A673 (cell line): ENCODE measurements around the gene SUDS3. TPM values are rescaled to one million over a fixed set of nuclear protein-coding genes. Genes with fewer than 3 reads are reported as not detected.

Experiments used
- BruUV-seq: library from RNA; stranded (reverse); fragments of 400-500 nt; replicated peaks from 2 replicates; lab custom pipeline; 2021; lab: Mats Ljungman, UMichigan
- CTCF ChIA-PET: fragments of 300-600 bp; sonication (Branson Sonifier 250); formaldehyde crosslinking; loops from one replicate; lab custom pipeline; 2022; ENCODE audit warnings: antibody characterized with exemption; lab: Charles Lee
- POLR2A ChIA-PET: fragments of 300-600 bp; sonication (Branson Sonifier 250); formaldehyde crosslinking; loops from one replicate; lab custom pipeline; 2022; ENCODE audit warnings: antibody characterized with exemption; ENCODE audit not compliant: low non-redundant PET; lab: Charles Lee
- DNase-seq: peaks from one replicate; pipeline ENCODE4 v3.0.0-alpha.2; 2015; ENCODE audit warnings: low spot score
- H3K27ac ChIP-seq: fragments of 200-600 bp; sonication (generic); 2 replicates; pipeline ENCODE4 v1.5.1; 2016; ENCODE audit warnings: mixed run types, low read depth, mild to moderate bottlenecking, mixed read lengths, antibody characterized with exemption, low read length; ENCODE audit not compliant: poor library complexity, severe bottlenecking
- H3K27me3 ChIP-seq: fragments of 200-600 bp; sonication (generic); replicated peaks from 2 replicates; pipeline ENCODE4 v1.6.1; 2017; ENCODE audit warnings: mixed run types, low read depth, mild to moderate bottlenecking, mixed read lengths, antibody characterized with exemption, low read length; ENCODE audit not compliant: insufficient read depth, poor library complexity
- H3K36me3 ChIP-seq: fragments of 200-600 bp; sonication (generic); 2 replicates; pipeline ENCODE4 v1.6.1; 2016; ENCODE audit warnings: mixed run types, mild to moderate bottlenecking, mixed read lengths, antibody characterized with exemption, low read length; ENCODE audit not compliant: insufficient read depth, poor library complexity, severe bottlenecking
- H3K4me1 ChIP-seq: fragments of 200-600 bp; sonication (generic); 2 replicates; pipeline ENCODE4 v1.6.1; 2017; ENCODE audit warnings: mixed run types, mild to moderate bottlenecking, mixed read lengths, antibody characterized with exemption, low read length; ENCODE audit not compliant: insufficient read depth, poor library complexity, severe bottlenecking
- H3K4me3 ChIP-seq: fragments of 200-600 bp; sonication (generic); 2 replicates; pipeline ENCODE4 v1.5.1; 2016; ENCODE audit warnings: low read depth, mixed run types, mild to moderate bottlenecking, mixed read lengths, low read length; ENCODE audit not compliant: poor library complexity, severe bottlenecking
- H3K9me3 ChIP-seq: fragments of 200-600 bp; sonication (generic); 2 replicates; pipeline ENCODE4 v1.6.1; 2016; ENCODE audit warnings: mixed run types, low read depth, mild to moderate bottlenecking, mixed read lengths, antibody characterized with exemption, low read length; ENCODE audit not compliant: poor library complexity, severe bottlenecking
- EZH2 ChIP-seq: fragments of 200-600 bp; sonication (generic); IDR thresholded peaks from 2 replicates; pipeline ENCODE4 v1.6.1; 2017; ENCODE audit warnings: borderline replicate concordance, low read depth, mild to moderate bottlenecking, mixed read lengths, antibody characterized with exemption, low read length; ENCODE audit not compliant: poor library complexity, severe bottlenecking
- intact Hi-C: fragments of 100-400 bp; cut with micrococcal nuclease; formaldehyde crosslinking; loops from one replicate; pipeline ENCODE4 v1.10.0; 2022; ENCODE audit not compliant: unreplicated experiment
- total RNA-seq: library from RNA; stranded (reverse); gene quantifications from 2 replicates; pipeline ENCODE4 v1.2.3, GENCODE V29; 2021
- TF ChIP-seq, protein P1 (sequence below): fragments of 300-800, 200-600 bp; sonication (generic); conservative IDR thresholded peaks from 2 replicates; pipeline ENCODE4 v1.5.1; 2017; ENCODE audit warnings: low read depth, mild to moderate bottlenecking, antibody characterized with exemption, low read length, moderate library complexity, mixed read lengths

SUDS3 gene
- total RNA-seq, 1 experiment from 2014 or later = 50.0 TPM

DNA sequence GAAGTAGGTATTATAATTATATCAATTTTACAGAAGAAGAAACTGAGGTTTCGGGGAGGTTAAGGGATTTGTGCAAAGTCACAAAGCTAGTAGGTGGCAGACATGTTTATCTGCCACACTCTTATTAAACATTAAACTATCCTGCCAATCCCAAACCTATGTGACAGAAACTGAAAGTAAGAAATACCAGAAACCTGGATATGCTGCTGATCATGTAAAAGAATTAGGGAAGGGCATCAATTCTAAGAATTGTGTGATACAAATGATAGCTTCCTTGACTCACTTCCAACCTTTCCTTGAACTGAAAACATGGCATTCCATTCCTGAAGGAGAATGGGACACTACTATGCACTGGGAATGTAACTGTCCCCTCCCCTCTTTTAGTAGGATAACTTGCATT, 20.5 kb upstream of the SUDS3 start:
- Histone ChIP-seq H3K36me3 (peaks cover 10% of the 10 kb centered on the region), H3K9me3 (peaks cover 14% of the 10 kb centered on the region), H3K27ac (peak overlapping the region; percentile 19), H3K27me3 (no peaks in the 10 kb centered on the region), H3K4me1 (peaks cover 23% of the 10 kb centered on the region), H3K4me3 (no peak overlapping the region)
- no peak for TF ChIP-seq EZH2
- TF ChIP-seq, protein P1, sequence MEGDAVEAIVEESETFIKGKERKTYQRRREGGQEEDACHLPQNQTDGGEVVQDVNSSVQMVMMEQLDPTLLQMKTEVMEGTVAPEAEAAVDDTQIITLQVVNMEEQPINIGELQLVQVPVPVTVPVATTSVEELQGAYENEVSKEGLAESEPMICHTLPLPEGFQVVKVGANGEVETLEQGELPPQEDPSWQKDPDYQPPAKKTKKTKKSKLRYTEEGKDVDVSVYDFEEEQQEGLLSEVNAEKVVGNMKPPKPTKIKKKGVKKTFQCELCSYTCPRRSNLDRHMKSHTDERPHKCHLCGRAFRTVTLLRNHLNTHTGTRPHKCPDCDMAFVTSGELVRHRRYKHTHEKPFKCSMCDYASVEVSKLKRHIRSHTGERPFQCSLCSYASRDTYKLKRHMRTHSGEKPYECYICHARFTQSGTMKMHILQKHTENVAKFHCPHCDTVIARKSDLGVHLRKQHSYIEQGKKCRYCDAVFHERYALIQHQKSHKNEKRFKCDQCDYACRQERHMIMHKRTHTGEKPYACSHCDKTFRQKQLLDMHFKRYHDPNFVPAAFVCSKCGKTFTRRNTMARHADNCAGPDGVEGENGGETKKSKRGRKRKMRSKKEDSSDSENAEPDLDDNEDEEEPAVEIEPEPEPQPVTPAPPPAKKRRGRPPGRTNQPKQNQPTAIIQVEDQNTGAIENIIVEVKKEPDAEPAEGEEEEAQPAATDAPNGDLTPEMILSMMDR = no peak
- CTCF ChIA-PET = no interaction called here
- intact Hi-C loops = no loop called here
- POLR2A ChIA-PET = no interaction called here
- BruUV-seq = no TSS peak
- no peak for DNase-seq

DNA sequence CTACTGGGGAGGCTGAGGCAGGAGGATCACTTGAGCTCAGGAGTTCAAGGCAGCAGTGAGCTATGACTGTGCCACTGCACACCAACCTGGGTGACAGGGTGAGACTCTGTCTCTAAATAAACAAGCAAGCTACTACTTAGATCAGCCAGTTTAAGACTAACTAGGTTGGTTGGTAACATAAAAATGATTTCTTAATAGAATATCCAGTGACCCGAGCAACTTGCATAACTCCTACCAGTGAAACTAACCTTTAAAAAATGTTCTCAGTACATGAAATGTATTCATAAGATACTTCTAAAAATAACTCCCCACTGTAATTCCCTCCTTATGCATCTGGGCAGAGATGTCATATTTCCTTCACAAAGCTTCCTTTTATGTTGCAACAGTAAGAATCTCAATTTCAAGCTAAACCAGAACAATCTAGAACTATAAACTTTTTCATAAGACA, 19.5 kb upstream of the SUDS3 start:
- POLR2A ChIA-PET = interaction anchor here (0.6 kb wide), 1 partner anchor 102 kb away, joined by 3 read pairs; no protein-coding TSS in a partner anchor
- Histone ChIP-seq H3K36me3 (peaks cover 10% of the 10 kb centered on the region), H3K4me3 (no peak overlapping the region), H3K27me3 (no peaks in the 10 kb centered on the region), H3K27ac (peak overlapping the region; percentile 64), H3K9me3 (peaks cover 14% of the 10 kb centered on the region), H3K4me1 (peaks cover 26% of the 10 kb centered on the region)
- intact Hi-C loops = no loop called here
- peak; percentile 45 for DNase-seq
- TF ChIP-seq, protein P1 = no peak
- TF ChIP-seq EZH2 = no peak
- no TSS peak for BruUV-seq
- CTCF ChIA-PET = interaction anchor here (0.5 kb wide), 1 partner anchor 16 kb away, joined by 5 read pairs; no protein-coding TSS in a partner anchor

DNA sequence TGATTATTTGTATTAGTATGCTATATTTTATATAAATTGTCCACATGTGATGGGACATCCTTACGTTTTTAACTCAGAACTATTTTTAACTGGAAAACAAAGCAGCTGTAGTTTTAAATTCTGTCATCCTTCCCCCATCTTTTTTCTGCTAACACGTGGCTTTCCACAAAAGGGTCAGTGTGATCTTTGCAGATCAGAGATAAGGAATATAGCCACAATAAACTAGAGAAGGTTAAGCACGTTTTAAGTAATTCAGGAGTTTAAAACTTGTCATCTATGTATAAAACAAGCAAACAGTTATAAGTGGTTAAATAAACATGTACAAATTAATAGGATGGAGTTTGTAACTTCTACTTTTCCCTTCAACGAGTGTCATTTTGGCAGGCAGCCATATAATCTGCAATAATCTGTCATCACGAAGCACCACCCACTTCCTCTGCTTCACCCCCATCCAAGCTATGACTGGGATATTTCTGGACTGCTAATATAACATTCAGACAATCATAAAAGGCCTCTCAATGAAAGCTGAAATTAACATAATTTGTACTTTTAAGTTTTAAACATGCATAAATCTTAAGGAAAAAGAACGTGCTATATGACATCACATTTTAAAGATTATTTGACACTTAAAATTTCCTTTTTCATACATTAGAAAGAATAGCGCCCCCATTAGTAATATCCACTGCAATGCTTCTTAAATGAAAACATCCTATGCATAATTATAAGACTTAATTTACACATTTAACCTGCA, 18.9 kb upstream of the SUDS3 start:
- intact Hi-C loops = no loop called here
- H3K9me3 ChIP-seq = peaks cover 14% of the 10 kb centered on the region
- peaks cover 26% of the 10 kb centered on the region for H3K4me1 ChIP-seq
- H3K36me3 ChIP-seq = peaks cover 10% of the 10 kb centered on the region
- no TSS peak for BruUV-seq
- peak overlapping the region; percentile 64 for H3K27ac ChIP-seq
- ChIA-PET POLR2A (no interaction called here), CTCF (interaction anchor here (0.5 to 2.1 kb wide), 2 partner anchors 16 to 19 kb away, joined by 4 to 5 read pairs; partner anchors contain the start of gene SUDS3)
- TF ChIP-seq EZH2 = no peak
- TF ChIP-seq, protein P1 = peak; percentile 59
- H3K4me3 ChIP-seq = peak overlapping the region; percentile 39
- DNase-seq = peak; percentile 87
- no peaks in the 10 kb centered on the region for H3K27me3 ChIP-seq
